Body of pancreas (tissue), 4 donors: ENCODE data around the gene MAB21L2. TPM values are rescaled to one million over a fixed set of nuclear protein-coding genes. Genes with fewer than 3 reads are reported as not detected.
A peak's percentile ranks its signal among the peaks of the same experiment; 100 is the strongest.

Experiments used
- ATAC-seq: fragments of 150-250 bp; one replicate; pipeline ENCODE4 v1.9.1; 2016
- DNase-seq, 4 donors: peaks; one replicate each; pipeline ENCODE4 v3.0.0-alpha.2; 2019
- H3K27ac ChIP-seq, 4 donors: fragments of 200-600 bp; sonication (generic); 1 replicate in 3 of 4; 2 replicates in 1 of 4; pipeline versions ENCODE4 v1.5.1 to v1.6.1; 2016 to 2019; ENCODE audit warnings: mild to moderate bottlenecking in 1 of 4, mixed read lengths in 1 of 4, moderate library complexity in 1 of 4
- H3K27me3 ChIP-seq, 2 donors: fragments of 200-600 bp; sonication (generic); one replicate each; pipeline ENCODE4 v1.6.0; 2016; ENCODE audit warnings: mild to moderate bottlenecking in 1 of 2
- H3K36me3 ChIP-seq, 2 donors: fragments of 200-600 bp; sonication (generic); replicated peaks in 1 of 2; 2 replicates each; pipeline ENCODE4 v1.5.1; 2016; ENCODE audit warnings: low read depth in 2 of 2; ENCODE audit not compliant: insufficient read depth in 1 of 2
- H3K4me1 ChIP-seq: fragments of 200-600 bp; sonication (generic); one replicate; pipeline ENCODE4 v1.6.0; 2016
- H3K4me3 ChIP-seq, 2 donors: fragments of 200-600 bp; sonication (generic); 1 replicate in 1 of 2; 2 replicates in 1 of 2; pipeline ENCODE4 v1.5.1; 2016 to 2019
- H3K9me3 ChIP-seq, 3 donors: fragments of 200-600 bp; sonication (generic); 1 replicate in 2 of 3; 2 replicates in 1 of 3; pipeline ENCODE4 v1.5.1; 2016
- POLR2A ChIP-seq, 3 donors: fragments of 450-650 bp; IDR thresholded peaks; one replicate each; pipeline ENCODE4 v1.6.1; 2016; ENCODE audit warnings: antibody characterized with exemption in 3 of 3, mild to moderate bottlenecking in 2 of 3
- WGBS, 2 donors: methylation state at CpG; one replicate each; pipeline ENCODE4 v1.1.5; 2017; 5-methylcytosine and 5-hydroxymethylcytosine counted together
- intact Hi-C: fragments of 100-400 bp; cut with DNase I; formaldehyde crosslinking; loops from one replicate; pipeline ENCODE4 v1.15.1; 2023
- total RNA-seq, 2 donors: library from RNA; depleted of rRNA; stranded (reverse); fragments of >200 nt; gene quantifications; one replicate each; pipeline ENCODE4 v1.1.0, GENCODE V29; 2016
- TF ChIP-seq, protein P1 (sequence below), 7 experiments: fragments of 450-650 bp in 4 of 7; fragments of 200-600 bp in 3 of 7; sonication (generic) in 3 of 7; IDR thresholded peaks; one replicate each; pipeline ENCODE4 v1.5.1; 2016 to 2019; ENCODE audit warnings: antibody characterized with exemption in 7 of 7

MAB21L2 gene
- total RNA-seq, 2 donors from 2014 or later: 0.33 TPM; not detected in 1

DNA sequence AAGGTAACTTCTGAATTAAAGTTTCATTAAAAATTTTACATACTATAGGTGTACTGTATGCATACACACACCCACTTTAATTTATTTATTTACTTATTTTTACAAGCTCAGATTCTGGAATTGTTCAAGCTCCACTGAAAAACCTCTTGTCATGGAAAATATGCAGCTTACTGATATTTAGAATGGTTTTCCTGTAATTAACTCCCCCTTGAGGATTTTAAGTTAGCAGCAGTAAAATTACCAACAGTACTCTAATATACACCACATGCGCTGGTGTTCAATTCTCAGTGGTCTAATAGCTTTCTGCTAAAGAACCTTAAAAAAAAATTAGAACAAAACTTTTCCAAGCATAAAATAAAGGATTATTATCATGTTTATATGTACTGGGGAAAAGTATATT lies 12.0 kb downstream of the MAB21L2 start:
- intact Hi-C loops: no loop called here
- DNase-seq (no peak), ATAC-seq (no peak)
- TF ChIP-seq POLR2A (IDR thresholded peaks at IDR 0.05): no peak
- TF ChIP-seq, protein P1, sequence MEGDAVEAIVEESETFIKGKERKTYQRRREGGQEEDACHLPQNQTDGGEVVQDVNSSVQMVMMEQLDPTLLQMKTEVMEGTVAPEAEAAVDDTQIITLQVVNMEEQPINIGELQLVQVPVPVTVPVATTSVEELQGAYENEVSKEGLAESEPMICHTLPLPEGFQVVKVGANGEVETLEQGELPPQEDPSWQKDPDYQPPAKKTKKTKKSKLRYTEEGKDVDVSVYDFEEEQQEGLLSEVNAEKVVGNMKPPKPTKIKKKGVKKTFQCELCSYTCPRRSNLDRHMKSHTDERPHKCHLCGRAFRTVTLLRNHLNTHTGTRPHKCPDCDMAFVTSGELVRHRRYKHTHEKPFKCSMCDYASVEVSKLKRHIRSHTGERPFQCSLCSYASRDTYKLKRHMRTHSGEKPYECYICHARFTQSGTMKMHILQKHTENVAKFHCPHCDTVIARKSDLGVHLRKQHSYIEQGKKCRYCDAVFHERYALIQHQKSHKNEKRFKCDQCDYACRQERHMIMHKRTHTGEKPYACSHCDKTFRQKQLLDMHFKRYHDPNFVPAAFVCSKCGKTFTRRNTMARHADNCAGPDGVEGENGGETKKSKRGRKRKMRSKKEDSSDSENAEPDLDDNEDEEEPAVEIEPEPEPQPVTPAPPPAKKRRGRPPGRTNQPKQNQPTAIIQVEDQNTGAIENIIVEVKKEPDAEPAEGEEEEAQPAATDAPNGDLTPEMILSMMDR (IDR thresholded peaks at IDR 0.05): peak in 2 of 7 experiments; percentile 4 to 7
- no peaks in the 10 kb centered on the region for H3K9me3 ChIP-seq
- H3K27me3 ChIP-seq: no peaks in the 10 kb centered on the region
- no peaks in the 10 kb centered on the region for H3K4me1 ChIP-seq
- no peak overlapping the region for H3K27ac ChIP-seq
- WGBS, 2 donors: 96 to 100% methylated on average over 1 of the region's 1 CpG
- no peak overlapping the region for H3K4me3 ChIP-seq
- peaks cover 0 to 2% of the 10 kb centered on the region in 2 donors for H3K36me3 ChIP-seq

DNA sequence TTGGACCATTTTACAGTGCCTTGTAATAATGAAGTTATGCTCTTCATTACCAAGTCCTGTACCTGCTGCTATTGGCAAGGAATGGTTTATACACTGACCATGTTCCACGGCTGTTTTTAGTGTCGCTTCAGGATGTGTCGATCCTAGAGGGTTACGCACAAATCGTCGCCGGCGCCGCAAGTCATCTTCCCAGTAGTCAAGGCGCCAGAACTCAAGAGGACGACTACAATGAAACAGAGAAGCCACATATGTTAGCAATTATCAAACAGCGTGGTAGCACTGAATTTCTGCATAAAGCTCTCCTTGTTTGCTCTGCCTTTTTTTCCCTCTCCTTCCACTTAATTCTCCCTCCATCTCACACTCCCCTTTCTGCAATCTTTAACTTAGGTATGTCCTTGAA lies 17.0 kb downstream of the MAB21L2 start:
- Histone ChIP-seq H3K27ac (no peak overlapping the region), H3K9me3 (no peaks in the 10 kb centered on the region), H3K4me1 (no peaks in the 10 kb centered on the region), H3K27me3 (no peaks in the 10 kb centered on the region), H3K36me3 (peaks cover 0 to 2% of the 10 kb centered on the region in 2 donors), H3K4me3 (no peak overlapping the region)
- DNase-seq: no peak
- TF ChIP-seq, protein P1 (IDR thresholded peaks at IDR 0.05): no peak
- no peak for TF ChIP-seq POLR2A (IDR thresholded peaks at IDR 0.05)
- intact Hi-C loops: no loop called here
- WGBS, 2 donors: 93 to 94% methylated on average over 12 of the region's 12 CpGs
- ATAC-seq: no peak

DNA sequence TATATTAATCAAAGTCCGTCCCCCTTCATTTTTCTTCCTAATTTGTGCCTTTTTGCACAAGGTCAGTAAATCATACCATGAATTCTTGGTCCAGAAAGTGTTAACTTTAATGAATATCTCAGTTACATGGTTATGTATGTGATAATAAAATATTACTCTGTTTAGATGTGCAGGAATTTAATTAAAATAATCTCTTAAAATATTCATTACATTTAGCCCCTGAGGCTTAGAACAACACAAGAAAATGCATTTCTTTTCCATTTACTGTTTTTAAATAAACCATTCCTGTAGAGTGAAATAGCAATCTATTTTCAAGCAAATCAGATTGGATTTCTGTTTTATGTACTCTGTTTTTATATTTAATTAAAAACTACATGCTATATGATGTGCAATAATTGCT lies 17.6 kb downstream of the MAB21L2 start:
- DNase-seq (no peak), ATAC-seq (no peak)
- Histone ChIP-seq H3K27me3 (no peaks in the 10 kb centered on the region), H3K36me3 (peaks cover 0 to 2% of the 10 kb centered on the region in 2 donors), H3K9me3 (no peaks in the 10 kb centered on the region), H3K4me1 (no peaks in the 10 kb centered on the region), H3K27ac (no peak overlapping the region), H3K4me3 (no peak overlapping the region)
- intact Hi-C loops: no loop called here
- 86 to 88% methylated on average over 1 of the region's 1 CpG for WGBS, 2 donors
- TF ChIP-seq POLR2A (IDR thresholded peaks at IDR 0.05): no peak
- TF ChIP-seq, protein P1 (IDR thresholded peaks at IDR 0.05): no peak

DNA sequence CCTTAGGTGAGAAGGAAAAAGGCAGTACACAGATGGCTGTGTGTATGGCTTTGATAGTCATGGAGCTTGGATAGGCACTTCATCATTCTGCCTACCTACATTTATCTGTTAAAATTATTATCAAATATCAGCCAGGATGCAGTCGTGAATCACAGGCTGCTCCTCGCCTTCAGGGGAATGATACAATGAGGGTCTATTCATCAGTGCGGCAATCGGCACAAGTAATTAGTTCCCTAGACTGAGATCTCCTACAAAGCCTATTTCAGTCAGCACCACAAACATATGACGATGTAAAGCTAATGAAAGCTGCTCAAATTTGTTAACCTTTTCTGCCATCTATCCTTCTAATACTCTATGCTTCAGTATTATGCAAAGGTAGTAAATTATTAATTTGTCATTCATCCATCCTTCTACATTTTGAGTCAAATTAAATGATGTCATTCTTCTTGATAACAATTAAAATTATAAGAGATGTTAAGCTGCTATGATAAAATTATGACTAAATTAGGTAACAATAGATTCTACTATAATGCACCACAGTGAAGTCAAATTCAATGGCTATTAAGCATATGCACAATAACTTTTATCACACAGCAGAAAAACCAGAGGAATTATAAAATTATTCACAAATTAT lies 19.0 kb downstream of the MAB21L2 start:
- ATAC-seq (no peak), DNase-seq (no peak)
- no peak for TF ChIP-seq POLR2A (IDR thresholded peaks at IDR 0.05)
- TF ChIP-seq, protein P1 (IDR thresholded peaks at IDR 0.05): no peak
- peaks cover 0 to 2% of the 10 kb centered on the region in 2 donors for H3K36me3 ChIP-seq
- WGBS, 2 donors: 75 to 84% methylated on average over 5 of the region's 5 CpGs
- no peaks in the 10 kb centered on the region for H3K4me1 ChIP-seq
- intact Hi-C loops: no loop called here
- H3K9me3 ChIP-seq: no peaks in the 10 kb centered on the region
- no peak overlapping the region for H3K27ac ChIP-seq
- H3K27me3 ChIP-seq: no peaks in the 10 kb centered on the region
- H3K4me3 ChIP-seq: no peak overlapping the region

DNA sequence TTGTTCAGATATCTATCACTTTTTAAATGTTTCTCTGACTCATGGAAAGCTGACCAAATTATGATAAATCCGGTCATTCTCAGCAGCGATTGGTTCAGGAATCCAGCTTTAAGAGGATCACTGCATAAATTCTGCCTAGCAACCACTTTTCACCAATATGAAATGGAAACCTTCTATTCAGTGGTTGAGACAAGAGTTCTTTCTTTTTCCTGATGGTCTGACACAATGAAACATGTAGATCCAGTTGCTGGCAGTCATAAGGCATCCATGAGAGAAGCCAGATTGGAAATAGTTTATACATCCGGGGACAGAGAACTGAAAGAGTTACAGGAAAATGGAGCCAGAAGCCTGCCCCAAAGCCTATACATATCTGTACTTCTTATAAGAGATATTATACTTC lies 27.2 kb downstream of the MAB21L2 start:
- no peaks in the 10 kb centered on the region for H3K9me3 ChIP-seq
- intact Hi-C loops: no loop called here
- WGBS, 2 donors: 97 to 100% methylated on average over 3 of the region's 3 CpGs
- no peaks in the 10 kb centered on the region for H3K4me1 ChIP-seq
- DNase-seq (no peak), ATAC-seq (no peak)
- TF ChIP-seq, protein P1 (IDR thresholded peaks at IDR 0.05): no peak
- no peak for TF ChIP-seq POLR2A (IDR thresholded peaks at IDR 0.05)
- H3K27ac ChIP-seq: no peak overlapping the region
- no peaks in the 10 kb centered on the region for H3K27me3 ChIP-seq
- no peaks in the 10 kb centered on the region for H3K36me3 ChIP-seq
- H3K4me3 ChIP-seq: no peak overlapping the region
